Right renal pelvis (tissue), 4 donors: ENCODE data around the gene MINDY4. TPM values are rescaled to one million over a fixed set of nuclear protein-coding genes. Genes with fewer than 3 reads are reported as not detected.

Experiments
- DNase-seq, 4 donors: peaks; one replicate each; pipeline ENCODE4 v3.0.0-alpha.2; 2013; ENCODE audit warnings: low read depth in 4 of 4, low spot score in 3 of 4, missing footprints in 1 of 4
- polyA plus RNA-seq, 4 donors: library from polyadenylated mRNA; unstranded; fragments of 120-200 nt; gene quantifications; one replicate each; pipeline ENCODE4 v1.2.1, GENCODE V29; 2013; ENCODE audit not compliant: insufficient read length in 4 of 4

Gene MINDY4
- polyA plus RNA-seq, 4 donors, result 10.8 to 12.2 (median 11.1) TPM

DNA sequence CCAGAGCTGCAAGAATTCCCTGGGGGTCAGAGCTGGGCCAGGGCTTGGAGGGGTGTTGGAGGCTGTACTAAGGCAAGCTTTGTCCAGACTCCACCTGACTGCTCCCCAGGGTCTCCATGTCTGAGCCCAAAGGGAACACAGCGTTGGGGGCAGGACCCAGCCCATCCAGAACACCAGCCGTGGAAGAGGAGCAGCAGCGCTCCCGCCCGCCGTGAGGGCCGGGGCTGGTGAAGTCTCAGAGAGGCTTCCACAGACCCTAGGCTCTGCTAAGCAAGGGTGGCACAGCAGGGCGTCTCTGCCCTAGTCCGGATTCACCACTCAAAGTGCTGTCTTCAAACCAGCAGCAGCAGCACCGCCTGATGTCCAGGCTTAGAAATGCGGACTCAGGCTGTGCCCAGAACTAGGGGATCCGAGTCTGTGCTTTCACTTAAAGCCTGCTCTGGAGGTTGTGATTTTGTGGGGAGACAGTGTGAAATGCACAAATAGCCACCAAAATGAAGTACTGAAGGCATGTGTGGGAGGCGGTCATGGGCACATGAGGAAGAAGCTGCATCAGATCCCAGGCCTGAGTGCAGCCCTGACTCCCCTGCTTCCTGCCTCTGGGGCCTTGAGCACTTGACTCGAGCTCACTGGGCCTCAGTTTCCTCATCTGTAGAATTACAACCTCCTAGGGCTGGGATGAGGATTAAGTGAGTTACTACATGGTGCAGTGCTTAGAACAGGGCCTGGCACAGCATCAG is 123.8 kb downstream of the MINDY4 start:
- DNase-seq, result no peak

- no peak for DNase-seq
Measured at GRCh38 chr7:30896036-30896435, 124.8 kb downstream of the MINDY4 start.

- no peak for DNase-seq
Measured at GRCh38 chr7:30896783-30897637, 125.8 kb downstream of the MINDY4 start.

DNA sequence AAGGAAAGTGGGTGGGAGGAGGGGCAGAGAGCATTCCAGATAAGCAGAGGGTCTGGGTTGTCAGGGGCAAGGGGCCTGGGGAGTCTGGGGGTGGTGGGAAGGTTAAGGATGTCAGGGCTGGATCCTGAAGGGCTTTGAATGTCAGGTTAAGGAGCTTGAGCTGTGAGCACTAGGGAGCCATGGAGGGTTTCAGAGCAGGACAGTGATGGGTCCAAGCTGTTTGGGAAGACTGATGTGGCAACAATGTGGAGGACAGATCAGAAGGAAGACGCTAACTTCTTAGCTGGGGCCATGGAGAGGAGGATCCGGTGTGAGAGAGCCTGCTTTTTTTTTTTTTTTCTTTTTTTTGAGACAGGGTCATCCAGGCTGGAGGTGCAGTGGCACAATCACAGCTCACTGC is 126.6 kb downstream of the MINDY4 start:
- no peak for DNase-seq

DNA sequence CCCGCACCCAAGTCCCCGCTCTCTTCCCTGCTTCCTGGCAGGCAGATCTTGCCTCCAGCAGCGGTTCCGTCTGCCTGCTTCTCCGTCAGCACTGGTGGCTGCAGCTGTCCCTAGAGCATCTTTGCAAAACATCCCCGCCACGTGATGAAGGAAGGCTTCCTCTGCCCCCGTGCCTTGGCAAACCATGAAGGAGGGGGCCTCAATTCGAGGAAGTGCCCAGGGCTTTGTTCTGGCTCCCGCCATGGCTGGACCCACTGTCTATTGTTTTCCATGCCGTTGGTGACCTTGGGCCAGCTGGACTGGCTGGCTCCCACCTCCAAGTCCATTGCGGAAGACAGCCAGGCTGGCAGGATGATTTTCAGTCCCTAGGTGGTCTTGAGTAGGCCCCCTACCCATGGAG is 127.2 kb downstream of the MINDY4 start:
- DNase-seq, result no peak

DNA sequence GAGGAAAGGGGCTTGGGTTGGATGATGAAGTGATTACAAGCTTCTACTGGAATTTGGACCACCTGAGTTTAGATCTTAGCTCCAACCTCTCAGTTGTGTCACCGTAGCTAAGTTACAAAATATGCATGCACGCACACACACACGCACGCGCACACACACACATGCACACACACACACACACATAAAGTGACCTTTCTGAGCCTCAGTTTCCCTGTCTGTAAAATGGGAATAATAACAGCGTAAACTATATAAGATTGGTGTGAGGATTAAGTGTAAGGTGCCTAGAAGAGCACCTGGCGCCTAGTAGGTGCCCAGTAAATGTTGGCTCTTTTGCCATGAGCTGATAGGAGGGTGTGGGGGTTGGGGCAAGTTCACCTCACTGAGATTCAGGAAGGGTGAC is 127.8 kb downstream of the MINDY4 start:
- DNase-seq, result no peak

DNA sequence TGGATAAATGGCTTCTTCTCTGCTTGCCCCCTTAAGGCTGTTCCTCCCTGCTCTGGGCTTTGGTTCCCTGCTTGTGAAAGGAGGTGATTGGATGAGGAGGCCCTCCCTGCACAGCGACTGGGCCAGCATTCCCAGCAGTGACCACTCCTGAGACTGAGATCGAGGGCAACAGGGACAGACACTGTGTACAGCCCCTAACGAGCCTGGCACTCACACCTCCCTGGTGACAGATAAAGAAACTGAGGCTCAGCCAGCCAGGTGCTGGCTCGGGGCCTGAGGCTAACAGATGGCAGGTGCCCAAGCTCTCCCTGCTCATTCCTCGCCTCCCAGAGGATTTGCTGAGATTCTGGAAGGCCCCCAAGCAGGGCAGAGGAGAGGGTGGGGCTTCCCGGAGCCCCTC is 128.4 kb downstream of the MINDY4 start:
- no peak for DNase-seq

DNA sequence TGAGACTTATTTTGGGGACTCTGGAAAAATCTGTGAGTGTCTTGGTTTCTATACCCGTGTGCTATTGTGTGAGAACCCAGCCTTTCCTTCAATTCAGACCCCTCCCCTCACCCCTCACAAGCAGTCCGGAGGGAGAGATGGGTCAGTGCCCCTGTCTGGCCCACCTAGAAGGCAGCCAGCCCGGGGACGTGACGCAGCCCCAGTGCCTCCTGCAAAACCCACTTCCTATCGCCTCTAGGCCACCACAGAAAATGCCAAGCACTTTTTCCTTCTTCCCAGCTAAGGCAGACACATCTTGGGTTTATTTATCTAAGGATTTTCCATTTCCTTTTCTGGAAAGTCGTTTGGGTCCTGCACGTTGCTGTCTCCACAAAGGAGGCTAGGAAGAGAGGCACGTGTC is 128.8 kb downstream of the MINDY4 start:
- DNase-seq, result no peak

GRCh38 chr7:30900803-30901362 is 129.7 kb downstream of the MINDY4 start:
- no peak for DNase-seq

DNA sequence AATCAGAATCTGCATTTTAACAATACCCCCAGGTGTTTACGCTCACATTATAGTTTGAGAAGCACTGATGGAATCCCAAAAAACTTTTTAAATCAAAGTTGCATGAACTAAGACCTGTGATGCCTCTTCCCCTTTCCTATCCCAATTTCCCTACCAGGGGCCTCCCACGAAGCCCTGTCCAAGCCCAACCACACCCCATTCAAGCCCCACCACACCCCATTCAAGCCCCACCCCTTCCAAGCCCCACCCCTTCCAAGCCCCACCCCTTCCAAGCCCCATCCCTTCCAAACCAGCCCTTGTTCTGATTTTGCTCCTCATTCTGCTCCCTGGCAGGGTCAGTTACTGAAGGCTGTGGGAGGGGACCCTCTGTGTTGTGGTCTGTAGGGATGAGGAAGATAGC is 130.6 kb downstream of the MINDY4 start:
- no peak for DNase-seq

DNA sequence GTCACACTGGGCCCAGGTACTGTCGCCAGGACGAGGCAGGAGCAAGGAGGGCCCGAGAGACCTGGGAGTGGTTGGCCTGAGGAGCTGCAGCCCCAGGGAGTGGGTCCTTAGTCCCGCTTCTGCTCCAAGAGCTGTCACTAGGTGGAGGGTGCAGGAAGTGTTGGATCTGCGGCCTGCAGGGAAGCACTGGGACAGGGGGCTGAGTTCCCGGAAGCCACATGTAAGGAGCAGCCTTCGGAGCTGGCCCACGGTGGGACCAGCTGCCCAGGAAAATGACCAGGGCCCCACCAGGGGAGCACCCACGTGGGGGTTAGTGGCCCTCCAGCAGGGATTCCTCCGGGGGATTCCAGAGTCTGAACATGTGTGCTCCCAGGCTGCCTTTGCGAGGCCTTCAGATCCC is 131.2 kb downstream of the MINDY4 start:
- DNase-seq, result no peak

GRCh38 chr7:30903146-30903545 is 131.9 kb downstream of the MINDY4 start:
- no peak for DNase-seq

GRCh38 chr7:30904561-30904960 is 133.3 kb downstream of the MINDY4 start:
- no peak for DNase-seq

DNA sequence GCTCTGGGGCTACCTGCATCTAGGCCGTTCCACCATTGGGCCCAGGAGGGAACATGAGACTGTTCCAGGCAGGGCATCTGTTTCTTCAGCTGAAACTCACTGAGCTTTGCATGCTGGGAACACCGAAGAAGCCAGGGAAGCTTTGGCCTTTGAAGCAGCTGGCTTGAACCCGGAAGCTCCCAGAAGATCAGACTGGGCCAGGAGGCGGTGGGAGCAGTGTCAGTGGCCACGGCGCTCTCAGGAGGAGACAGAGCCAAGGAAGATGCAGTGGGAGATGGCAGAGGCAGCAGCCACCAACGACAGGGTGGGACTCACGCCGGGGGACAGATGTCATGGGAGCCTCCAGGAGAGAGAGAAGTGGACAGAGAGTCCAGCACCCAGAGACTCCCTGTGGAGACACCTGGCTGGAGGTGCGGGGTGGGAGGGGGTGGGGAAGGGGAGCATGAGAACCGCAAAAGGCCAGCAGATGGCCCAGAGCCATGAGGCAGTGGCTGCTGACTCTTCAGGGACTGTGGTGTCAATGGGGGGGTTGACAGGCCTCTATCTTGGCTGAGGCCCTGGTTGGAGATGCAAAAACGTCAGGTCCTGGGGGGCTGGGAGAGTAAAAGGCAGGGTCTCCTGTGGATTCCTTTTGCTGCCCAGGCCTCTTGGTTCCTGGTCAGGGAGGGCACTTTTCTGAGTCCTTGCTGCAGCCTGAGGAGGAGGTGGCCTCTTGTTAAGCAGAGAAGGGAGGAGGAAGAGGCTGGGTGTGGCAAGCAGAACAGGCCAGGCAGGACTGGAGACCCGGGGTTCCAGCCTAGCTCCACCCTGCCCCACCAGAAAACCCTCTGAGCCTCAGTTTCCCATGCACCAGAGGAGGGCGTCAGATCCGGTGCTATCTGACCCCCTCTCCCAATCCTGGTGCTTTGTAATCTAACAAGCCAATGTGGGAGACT is 134.1 kb downstream of the MINDY4 start:
- DNase-seq, result no peak

- no peak for DNase-seq
Measured at GRCh38 chr7:30906014-30906413, 134.8 kb downstream of the MINDY4 start.

DNA sequence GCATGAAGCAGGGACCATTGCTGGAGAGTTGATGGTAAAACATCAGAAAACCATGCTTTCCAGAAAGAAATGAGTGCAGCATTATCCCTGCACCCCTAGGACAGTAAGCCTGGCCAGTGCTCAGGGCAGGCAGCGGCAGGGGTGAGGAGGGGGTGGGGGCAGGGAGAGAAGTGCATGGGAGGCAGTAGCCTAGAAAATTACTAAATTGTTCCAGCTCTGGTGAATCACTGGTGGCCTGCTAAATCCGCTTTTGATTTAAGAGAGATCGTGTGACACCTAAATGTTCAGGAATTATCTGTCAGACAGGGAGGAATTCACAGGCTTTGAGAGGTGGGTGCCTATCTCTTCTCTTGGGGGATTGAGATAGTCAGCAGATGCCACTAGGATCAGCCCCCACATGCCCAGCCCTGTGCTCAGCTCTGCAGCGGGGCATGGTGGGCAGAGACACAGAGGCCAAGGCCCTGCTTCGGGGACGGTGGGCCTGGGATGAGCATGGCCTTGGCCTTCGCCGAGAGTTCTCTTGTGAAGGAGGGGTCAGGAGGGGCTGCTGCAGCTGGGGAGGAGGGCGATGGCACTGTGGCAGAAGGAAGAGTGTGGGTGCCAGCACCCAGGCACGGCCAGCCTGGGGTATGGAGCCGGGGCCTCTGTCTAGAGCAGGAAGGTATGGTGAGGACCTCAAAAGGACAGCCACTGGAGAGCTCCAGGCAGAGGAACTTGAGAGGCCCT is 135.5 kb downstream of the MINDY4 start:
- no peak for DNase-seq

- DNase-seq, result no peak
Measured at GRCh38 chr7:30907527-30908267, 136.5 kb downstream of the MINDY4 start.

GRCh38 chr7:30908681-30909080 is 137.5 kb downstream of the MINDY4 start:
- DNase-seq, result no peak

GRCh38 chr7:30909431-30909830 is 138.2 kb downstream of the MINDY4 start:
- DNase-seq, result no peak
